GM12878 (cell line): ENCODE data around the gene RFX7. TPM values are rescaled to one million over a fixed set of nuclear protein-coding genes. Genes with fewer than 3 reads are reported as not detected.

ENCODE experiments used
- ATAC-seq: fragments of 200-7000 bp; cut with Tn5 transposase; 3 replicates; pipeline ENCODE4 v1.9.1; 2020; ENCODE audit warnings: mild to moderate bottlenecking, moderate library complexity
- BruUV-seq: library from RNA; stranded (reverse); fragments of 400-500 nt; replicated peaks from 2 replicates; lab custom pipeline; 2021; lab: Mats Ljungman, UMichigan
- CTCF ChIA-PET: fragments of 300-600 bp; sonication (Branson Sonifier 250); formaldehyde crosslinking; extraction: SDS; loops from one replicate; lab custom pipeline; 2021; ENCODE audit warnings: inconsistent platforms; lab: Yijun Ruan, JAX
- POLR2A ChIA-PET: fragments of 350-600 bp; formaldehyde crosslinking; extraction: SDS; loops from one replicate; lab custom pipeline; 2021; ENCODE audit warnings: inconsistent platforms; lab: Charles Lee
- RAD21 ChIA-PET: fragments of 300-600 bp; sonication (Branson Sonifier 250); formaldehyde crosslinking; loops from one replicate; lab custom pipeline; 2023; ENCODE audit warnings: antibody characterized with exemption; ENCODE audit not compliant: unreplicated experiment; lab: Charles Lee
- SMC1A ChIA-PET: fragments of 300-600 bp; sonication (Branson Sonifier 250); formaldehyde crosslinking; loops from one replicate; lab custom pipeline; 2023; ENCODE audit not compliant: unreplicated experiment, uncharacterized antibody; lab: Charles Lee
- DNase-seq: peaks from one replicate; pipeline ENCODE4 v3.0.0-alpha.2; 2011; ENCODE audit warnings: low read depth, low spot score
- FAIRE-seq: peaks from 3 replicates; lab custom pipeline; 2011; peaks lifted over from hg19 to GRCh38; lab: Jason Lieb, UNC
- H2AFZ ChIP-seq: 2 replicates; pipeline ENCODE4 v1.6.0; 2011; ENCODE audit warnings: low read depth, low read length, control low read depth; ENCODE audit not compliant: control insufficient read depth
- H3K27ac ChIP-seq: 2 replicates; pipeline ENCODE4 v1.5.1; 2011; ENCODE audit warnings: control low read depth; ENCODE audit not compliant: control insufficient read depth, insufficient read depth
- H3K27me3 ChIP-seq, 2 experiments: replicated peaks in 1 of 2; 2 replicates each; pipeline versions ENCODE4 v1.6.0 to v1.6.1; 2011; ENCODE audit warnings: low read length in 1 of 2; ENCODE audit not compliant: control insufficient read depth in 2 of 2, insufficient read depth in 2 of 2
- H3K36me3 ChIP-seq, 2 experiments: 2 replicates each; pipeline ENCODE4 v1.5.1; 2011; ENCODE audit warnings: low read length in 1 of 2; ENCODE audit not compliant: control insufficient read depth in 2 of 2, insufficient read depth in 2 of 2
- H3K4me1 ChIP-seq: 2 replicates; pipeline ENCODE4 v1.6.1; 2011; ENCODE audit warnings: mild to moderate bottlenecking, low read length, moderate library complexity, mixed read lengths; ENCODE audit not compliant: control insufficient read depth, insufficient read depth
- H3K4me2 ChIP-seq: 2 replicates; pipeline ENCODE4 v1.6.0; 2011; ENCODE audit warnings: control low read depth; ENCODE audit not compliant: control insufficient read depth, insufficient read depth
- H3K4me3 ChIP-seq: fragments of 200-600 bp; sonication (generic); 2 replicates; pipeline ENCODE4 v1.5.1; 2016
- H3K79me2 ChIP-seq: 2 replicates; pipeline ENCODE4 v1.6.0; 2011; ENCODE audit warnings: low read length; ENCODE audit not compliant: control insufficient read depth, insufficient read depth
- H3K9ac ChIP-seq: 2 replicates; pipeline ENCODE4 v1.8.0; 2011; ENCODE audit warnings: low read length, control low read depth, mixed read lengths; ENCODE audit not compliant: control insufficient read depth, insufficient read depth
- H3K9me3 ChIP-seq: replicated peaks from 3 replicates; pipeline ENCODE4 v1.5.1; 2011; ENCODE audit warnings: mild to moderate bottlenecking, low read length; ENCODE audit not compliant: control insufficient read depth, insufficient read depth
- H4K20me1 ChIP-seq: 2 replicates; pipeline ENCODE4 v1.6.0; 2011; ENCODE audit not compliant: control insufficient read depth, insufficient read depth
- ATF7 ChIP-seq: fragments of 450-650 bp; IDR thresholded peaks from 2 replicates; pipeline ENCODE4 v1.6.1; 2016; ENCODE audit warnings: low read depth, mild to moderate bottlenecking
- CBX3 ChIP-seq: fragments of 200-600 bp; sonication (generic); IDR thresholded peaks from 2 replicates; pipeline ENCODE4 v1.6.1; 2016; ENCODE audit warnings: low read depth, borderline replicate concordance
- CHD4 ChIP-seq: fragments of 200-600 bp; sonication (generic); IDR thresholded peaks from 2 replicates; pipeline ENCODE4 v1.6.1; 2016; ENCODE audit warnings: mild to moderate bottlenecking
- CREB1 ChIP-seq: IDR thresholded peaks from 2 replicates; pipeline ENCODE4 v1.6.1; 2012; ENCODE audit warnings: low read depth, mild to moderate bottlenecking, inconsistent platforms
- DPF2 ChIP-seq: fragments of 450-650 bp; IDR thresholded peaks from 2 replicates; pipeline ENCODE4 v1.6.1; 2017; ENCODE audit warnings: mild to moderate bottlenecking
- E4F1 ChIP-seq: fragments of 450-650 bp; IDR thresholded peaks from 2 replicates; pipeline ENCODE4 v1.6.1; 2018; ENCODE audit warnings: borderline replicate concordance, mild to moderate bottlenecking; ENCODE audit not compliant: partially characterized antibody
- ESRRA ChIP-seq: IDR thresholded peaks from 2 replicates; pipeline ENCODE4 v1.6.1; 2012; ENCODE audit warnings: mild to moderate bottlenecking, low read length, improper control_type of control experiment
- FOXK2 ChIP-seq: fragments of 450-650 bp; IDR thresholded peaks from 2 replicates; pipeline ENCODE4 v1.6.1; 2017; ENCODE audit warnings: mild to moderate bottlenecking, moderate library complexity
- HDAC6 ChIP-seq: fragments of 200-600 bp; sonication (generic); IDR thresholded peaks from one replicate; pipeline ENCODE4 v1.8.0; 2017; ENCODE audit warnings: antibody characterized with exemption; ENCODE audit not compliant: unreplicated experiment
- IKZF2 ChIP-seq, 2 experiments: fragments of 450-650 bp; IDR thresholded peaks; 2 replicates each; pipeline ENCODE4 v1.6.1; 2017; ENCODE audit warnings: mild to moderate bottlenecking in 2 of 2, moderate library complexity in 2 of 2
- KAT2A ChIP-seq: conservative IDR thresholded peaks from 2 replicates; pipeline ENCODE4 v1.6.1; 2011; ENCODE audit warnings: low read depth, low read length; ENCODE audit not compliant: control insufficient read depth
- KLF5 ChIP-seq: fragments of 450-650 bp; IDR thresholded peaks from 2 replicates; pipeline ENCODE4 v1.6.1; 2014; ENCODE audit warnings: mild to moderate bottlenecking; ENCODE audit not compliant: partially characterized antibody
- NFIC ChIP-seq: IDR thresholded peaks from 2 replicates; pipeline ENCODE4 v1.6.1; 2012; ENCODE audit warnings: low read depth, mild to moderate bottlenecking, inconsistent platforms, low read length, moderate library complexity
- RUNX3 ChIP-seq: IDR thresholded peaks from 2 replicates; pipeline ENCODE4 v1.6.1; 2012; ENCODE audit warnings: low read length, inconsistent platforms
- WGBS: methylation state at CpG from one replicate; pipeline ENCODE4 v1.1.6; 2016; ENCODE audit warnings: low lambda C conversion rate; ENCODE audit not compliant: insufficient replicate concordance, insufficient coverage; ENCODE audit errors: missing lambda C conversion rate; 5-methylcytosine and 5-hydroxymethylcytosine counted together
- in situ Hi-C: fragments of 300-500 bp; cut with MboI; formaldehyde crosslinking; loops from 9 replicates; pipeline ENCODE4 v1.14.3; 2018; ENCODE audit warnings: mixed read lengths
- intact Hi-C: fragments of 100-400 bp; cut with micrococcal nuclease; formaldehyde crosslinking; loops from one replicate; pipeline ENCODE4 v1.14.2; 2022; ENCODE audit not compliant: unreplicated experiment
- polyA plus RNA-seq, 11 experiments: library from polyadenylated mRNA; depleted of rRNA in 4 of 11; unstranded in 6 of 11; stranded (reverse) in 5 of 11; fragments of >200 nt; fragmentation: Nextera tagmentation in 4 of 11; fragmentation: Illumina TruSeq in 1 of 11; extraction: Ambion mirVana in 4 of 11; extraction: Trizol in 1 of 11; gene quantifications; 1 replicate in 1 of 11; 2 replicates in 10 of 11; pipeline versions ENCODE4 v1.2.1 to v1.2.3, GENCODE V29; 2011 to 2016; ENCODE audit warnings: inconsistent platforms in 2 of 11, missing spikeins in 2 of 11, low read depth in 1 of 11
- total RNA-seq, 4 experiments: library from RNA; depleted of rRNA in 3 of 4; stranded (reverse); fragments of >200 nt in 3 of 4; fragmentation: Illumina TruSeq in 1 of 4; extraction: Trizol in 1 of 4; gene quantifications; 2 replicates each; pipeline versions ENCODE4 v1.2.1 to v1.2.3, GENCODE V29; 2013 to 2021
- TF ChIP-seq, protein P1 (sequence below), 3 experiments: IDR thresholded peaks in 2 of 3; conservative IDR thresholded peaks in 1 of 3; 2 replicates each; pipeline ENCODE4 v1.5.1; 2011; ENCODE audit warnings: low read depth in 3 of 3, low read length in 3 of 3, mild to moderate bottlenecking in 3 of 3, control low read depth in 2 of 3, moderate library complexity in 2 of 3, inconsistent platforms in 1 of 3, mixed read lengths in 1 of 3; ENCODE audit not compliant: control insufficient read depth in 2 of 3, insufficient read depth in 1 of 3; ENCODE audit errors: extremely low read depth in 1 of 3
- TF ChIP-seq, protein P2 (sequence below): IDR thresholded peaks from 2 replicates; pipeline ENCODE4 v1.6.1; 2012; ENCODE audit warnings: mild to moderate bottlenecking, low read depth, low read length

RFX7 gene
- total and polyA plus RNA-seq, 10 of the 15 experiments (the other 5 are each of a cell fraction or from before 2014, with no cell fraction given), result 3.2 to 31.4 (median 10.7) TPM

DNA sequence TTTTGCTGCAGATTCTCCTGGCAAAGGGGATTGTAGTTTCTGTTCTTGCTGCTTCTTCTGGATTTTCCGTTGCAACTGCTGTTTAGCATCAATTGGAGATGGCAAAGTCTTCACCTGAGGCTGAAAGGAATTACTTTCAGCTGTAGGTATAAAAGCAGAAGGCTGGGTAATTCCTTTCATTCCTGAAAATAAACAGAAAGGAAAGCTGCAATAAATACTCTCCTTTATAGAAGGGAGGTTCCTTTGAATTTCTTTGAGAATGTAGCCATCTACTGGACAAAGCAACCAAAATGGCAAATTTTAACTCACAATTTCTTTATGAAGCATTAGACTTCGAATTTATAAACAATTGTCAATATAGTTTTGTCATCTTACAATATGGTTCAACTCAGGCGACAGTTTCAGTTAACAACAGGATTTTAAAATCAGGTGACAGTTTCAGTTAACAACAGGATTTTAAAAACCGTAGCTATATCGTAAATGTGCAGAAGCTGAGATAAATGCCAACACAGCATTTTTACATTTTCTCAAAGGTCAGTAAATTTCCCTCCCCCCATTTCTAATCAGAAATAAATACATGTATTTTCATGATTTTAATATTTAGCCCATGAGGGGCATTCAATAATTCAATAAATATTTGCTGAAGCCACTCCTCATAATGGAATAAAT is 145.3 kb downstream of the RFX7 start (continued):
- TF ChIP-seq, protein P1, sequence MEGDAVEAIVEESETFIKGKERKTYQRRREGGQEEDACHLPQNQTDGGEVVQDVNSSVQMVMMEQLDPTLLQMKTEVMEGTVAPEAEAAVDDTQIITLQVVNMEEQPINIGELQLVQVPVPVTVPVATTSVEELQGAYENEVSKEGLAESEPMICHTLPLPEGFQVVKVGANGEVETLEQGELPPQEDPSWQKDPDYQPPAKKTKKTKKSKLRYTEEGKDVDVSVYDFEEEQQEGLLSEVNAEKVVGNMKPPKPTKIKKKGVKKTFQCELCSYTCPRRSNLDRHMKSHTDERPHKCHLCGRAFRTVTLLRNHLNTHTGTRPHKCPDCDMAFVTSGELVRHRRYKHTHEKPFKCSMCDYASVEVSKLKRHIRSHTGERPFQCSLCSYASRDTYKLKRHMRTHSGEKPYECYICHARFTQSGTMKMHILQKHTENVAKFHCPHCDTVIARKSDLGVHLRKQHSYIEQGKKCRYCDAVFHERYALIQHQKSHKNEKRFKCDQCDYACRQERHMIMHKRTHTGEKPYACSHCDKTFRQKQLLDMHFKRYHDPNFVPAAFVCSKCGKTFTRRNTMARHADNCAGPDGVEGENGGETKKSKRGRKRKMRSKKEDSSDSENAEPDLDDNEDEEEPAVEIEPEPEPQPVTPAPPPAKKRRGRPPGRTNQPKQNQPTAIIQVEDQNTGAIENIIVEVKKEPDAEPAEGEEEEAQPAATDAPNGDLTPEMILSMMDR (IDR thresholded peaks at IDR 0.05 in 2 of 3, conservative IDR thresholded peaks at IDR 0.05 in 1 of 3; ENCODE audit: control insufficient read depth in 2 of 3, extremely low read depth in 1 of 3, insufficient read depth in 1 of 3, low read depth in 3 of 3, low read length in 3 of 3), result no peak
- TF ChIP-seq CBX3 (no peak), NFIC (no peak), CHD4 (no peak), ATF7 (no peak)

DNA sequence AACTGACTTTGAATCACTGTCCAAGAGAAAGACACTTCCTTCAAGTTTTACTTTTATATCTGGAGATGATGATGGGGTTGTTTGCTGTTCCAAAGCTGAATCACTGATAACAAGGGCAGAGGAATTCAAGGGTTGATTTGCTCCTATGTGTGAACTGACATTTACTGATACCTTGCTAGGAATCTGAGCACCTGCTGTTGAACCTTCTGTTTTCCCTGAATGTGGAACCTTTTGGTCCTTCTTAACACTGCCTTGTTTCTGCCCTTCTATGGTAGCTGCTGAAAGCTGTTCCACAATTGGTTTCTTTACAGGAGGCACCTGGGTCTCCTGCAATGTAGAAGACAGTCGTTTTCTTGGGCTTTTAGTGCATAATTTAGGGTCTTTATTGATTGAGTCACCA is 148.3 kb downstream of the RFX7 start:
- ATAC-seq (no peak), FAIRE-seq (no peak), DNase-seq (no peak)
- ChIA-PET SMC1A (no interaction called here), RAD21 (no interaction called here), POLR2A (no interaction called here), CTCF (interaction anchor here (0.6 kb wide), 1 partner anchor 67 kb away, joined by 3 read pairs; no protein-coding TSS in a partner anchor)
- Histone ChIP-seq H3K9ac (no peak overlapping the region), H4K20me1 (no peaks in the 10 kb centered on the region), H3K4me1 (no peaks in the 10 kb centered on the region), H3K27ac (no peak overlapping the region), H3K4me2 (no peak overlapping the region), H3K9me3 (no peaks in the 10 kb centered on the region), H3K4me3 (no peak overlapping the region), H2AFZ (no peak overlapping the region), H3K27me3 (no peaks in the 10 kb centered on the region), H3K79me2 (no peaks in the 10 kb centered on the region), H3K36me3 (peaks cover 16 to 37% of the 10 kb centered on the region in 2 experiments)
- 57% methylated on average over 1 of the region's 1 CpG for WGBS
- intact Hi-C loops, result no loop called here
- BruUV-seq, result no TSS peak
- in situ Hi-C loops, result no loop called here
- TF ChIP-seq RUNX3, result no peak
- TF ChIP-seq KLF5, result no peak
- TF ChIP-seq HDAC6, result no peak
- TF ChIP-seq IKZF2 (IDR thresholded peaks at IDR 0.05), result no peak
- TF ChIP-seq, protein P2, sequence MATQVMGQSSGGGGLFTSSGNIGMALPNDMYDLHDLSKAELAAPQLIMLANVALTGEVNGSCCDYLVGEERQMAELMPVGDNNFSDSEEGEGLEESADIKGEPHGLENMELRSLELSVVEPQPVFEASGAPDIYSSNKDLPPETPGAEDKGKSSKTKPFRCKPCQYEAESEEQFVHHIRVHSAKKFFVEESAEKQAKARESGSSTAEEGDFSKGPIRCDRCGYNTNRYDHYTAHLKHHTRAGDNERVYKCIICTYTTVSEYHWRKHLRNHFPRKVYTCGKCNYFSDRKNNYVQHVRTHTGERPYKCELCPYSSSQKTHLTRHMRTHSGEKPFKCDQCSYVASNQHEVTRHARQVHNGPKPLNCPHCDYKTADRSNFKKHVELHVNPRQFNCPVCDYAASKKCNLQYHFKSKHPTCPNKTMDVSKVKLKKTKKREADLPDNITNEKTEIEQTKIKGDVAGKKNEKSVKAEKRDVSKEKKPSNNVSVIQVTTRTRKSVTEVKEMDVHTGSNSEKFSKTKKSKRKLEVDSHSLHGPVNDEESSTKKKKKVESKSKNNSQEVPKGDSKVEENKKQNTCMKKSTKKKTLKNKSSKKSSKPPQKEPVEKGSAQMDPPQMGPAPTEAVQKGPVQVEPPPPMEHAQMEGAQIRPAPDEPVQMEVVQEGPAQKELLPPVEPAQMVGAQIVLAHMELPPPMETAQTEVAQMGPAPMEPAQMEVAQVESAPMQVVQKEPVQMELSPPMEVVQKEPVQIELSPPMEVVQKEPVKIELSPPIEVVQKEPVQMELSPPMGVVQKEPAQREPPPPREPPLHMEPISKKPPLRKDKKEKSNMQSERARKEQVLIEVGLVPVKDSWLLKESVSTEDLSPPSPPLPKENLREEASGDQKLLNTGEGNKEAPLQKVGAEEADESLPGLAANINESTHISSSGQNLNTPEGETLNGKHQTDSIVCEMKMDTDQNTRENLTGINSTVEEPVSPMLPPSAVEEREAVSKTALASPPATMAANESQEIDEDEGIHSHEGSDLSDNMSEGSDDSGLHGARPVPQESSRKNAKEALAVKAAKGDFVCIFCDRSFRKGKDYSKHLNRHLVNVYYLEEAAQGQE, result no peak
- no peak for TF ChIP-seq KAT2A
- no peak for TF ChIP-seq DPF2
- no peak for TF ChIP-seq FOXK2
- no peak for TF ChIP-seq ESRRA
- no peak for TF ChIP-seq CREB1
- TF ChIP-seq E4F1, result no peak
